SK-N-MC (cell line): Measurements from ENCODE around the gene HPS5.
"Not testable (repeated sequence)": the region's sequence is repeated elsewhere in the genome, so short reads cannot be mapped to it uniquely, and the experiment has no call there.

Source experiments
- DNase-seq: peaks from one replicate; pipeline ENCODE4 v3.0.0-alpha.2; 2011; ENCODE audit warnings: low read depth, low spot score
- H3K27ac ChIP-seq: fragments of 200-600 bp; sonication (generic); 2 replicates; pipeline ENCODE4 v1.5.1; 2016; ENCODE audit warnings: mixed run types
- H3K36me3 ChIP-seq: fragments of 200-600 bp; sonication (generic); 2 replicates; pipeline ENCODE4 v1.6.1; 2017; ENCODE audit warnings: antibody characterized with exemption, low read length, mixed read lengths; ENCODE audit not compliant: insufficient read depth
- H3K4me3 ChIP-seq: fragments of 200-600 bp; sonication (generic); 2 replicates; pipeline ENCODE4 v1.5.1; 2016
- H3K9ac ChIP-seq: fragments of 200-600 bp; sonication (generic); 2 replicates; pipeline ENCODE4 v1.8.0; 2017; ENCODE audit warnings: mixed run types, mixed read lengths; ENCODE audit not compliant: insufficient read length
- H3K9me3 ChIP-seq: fragments of 200-600 bp; sonication (generic); 2 replicates; pipeline ENCODE4 v1.6.1; 2017; ENCODE audit warnings: low read depth, mild to moderate bottlenecking, antibody characterized with exemption, low read length, moderate library complexity, mixed read lengths
- EZH2 ChIP-seq: fragments of 200-600 bp; sonication (generic); IDR thresholded peaks from one replicate; pipeline ENCODE4 v1.6.1; 2017; ENCODE audit warnings: antibody characterized with exemption
- FOXP2 ChIP-seq: optimal IDR thresholded peaks from 2 replicates; pipeline ENCODE3; 2011; ENCODE audit warnings: mild to moderate bottlenecking, moderate library complexity; ENCODE audit not compliant: insufficient read depth; ENCODE audit errors: extremely low read length, control extremely low read depth
- POLR2AphosphoS5 ChIP-seq: IDR thresholded peaks from 2 replicates; pipeline ENCODE4 v1.6.1; 2012; ENCODE audit warnings: mild to moderate bottlenecking, low read depth, low read length, borderline replicate concordance

The HPS5 gene

DNA sequence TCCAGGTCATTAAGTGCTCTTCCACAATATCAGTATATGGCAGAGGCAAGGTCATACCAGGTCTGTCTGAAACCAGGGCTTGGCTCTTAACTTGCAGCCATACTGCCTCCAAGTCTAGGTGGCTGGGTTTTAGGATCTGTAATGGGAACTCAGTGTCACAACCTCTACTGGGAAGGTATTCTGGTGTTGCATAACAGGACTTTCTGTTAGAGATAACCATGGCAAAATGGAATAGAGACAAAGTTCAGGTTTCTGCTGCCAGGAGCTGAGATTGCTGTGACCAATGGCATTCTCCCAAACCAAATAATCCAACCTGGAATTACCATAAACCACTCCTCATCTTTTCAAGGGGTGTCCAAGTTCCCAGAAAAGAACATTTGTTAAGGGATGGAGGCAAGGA lies 62.7 kb downstream of the HPS5 start:
- no peak overlapping the region for H3K9ac ChIP-seq
- TF ChIP-seq POLR2AphosphoS5 (no peak), FOXP2 (no peak), EZH2 (no peak)
- no peak overlapping the region for H3K27ac ChIP-seq
- H3K9me3 ChIP-seq = no peaks in the 10 kb centered on the region
- DNase-seq = no peak
- H3K4me3 ChIP-seq = no peak overlapping the region
- H3K36me3 ChIP-seq = no peaks in the 10 kb centered on the region

- TF ChIP-seq EZH2 (no peak), FOXP2 (no peak), POLR2AphosphoS5 (no peak)
- DNase-seq = no peak
- H3K9me3 ChIP-seq = no peaks in the 10 kb centered on the region
Observed at GRCh38 chr11:18254781-18255361, 67.1 kb downstream of the HPS5 start.

DNA sequence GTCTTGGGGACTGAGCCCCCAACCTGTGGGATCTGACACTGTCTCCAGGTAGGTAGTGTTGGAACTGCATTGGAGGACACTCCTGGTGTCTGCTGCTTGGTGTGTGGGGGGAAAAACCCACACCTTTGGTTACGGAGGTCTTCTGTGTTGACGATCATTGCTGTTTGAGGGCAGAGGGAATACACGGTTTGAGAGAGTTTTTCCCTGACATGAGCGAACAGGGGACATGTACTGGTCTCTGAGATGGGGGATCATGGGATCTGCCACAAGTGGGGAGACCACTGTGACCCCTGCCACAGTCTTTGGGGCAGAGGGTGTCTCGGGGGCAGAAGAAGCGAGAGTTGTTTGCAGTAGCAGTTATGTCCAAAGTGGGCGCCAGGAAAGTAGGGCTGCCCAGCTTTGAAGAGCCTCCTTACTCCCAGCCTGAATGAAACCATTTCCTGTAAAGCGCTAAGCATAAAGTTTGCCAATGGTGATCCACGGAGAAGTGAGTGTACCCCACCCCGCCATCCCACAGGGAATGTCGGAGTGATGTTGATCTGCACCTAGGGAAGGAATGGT lies 68.1 kb downstream of the HPS5 start:
- Histone ChIP-seq H3K27ac (no peak overlapping the region), H3K9ac (no peak overlapping the region), H3K36me3 (no peaks in the 10 kb centered on the region), H3K4me3 (no peak overlapping the region), H3K9me3 (no peaks in the 10 kb centered on the region)
- DNase-seq = no peak
- TF ChIP-seq POLR2AphosphoS5 (no peak), EZH2 (no peak), FOXP2 (no peak)

More at GRCh38 chr11:18254781-18255361, 67.1 kb downstream of the HPS5 start:
- Histone ChIP-seq H3K9ac (no peak overlapping the region), H3K27ac (no peak overlapping the region), H3K36me3 (no peaks in the 10 kb centered on the region), H3K4me3 (no peak overlapping the region)

- TF ChIP-seq FOXP2 = no peak
- no peak for TF ChIP-seq EZH2
- no peak for TF ChIP-seq POLR2AphosphoS5
- DNase-seq = no peak
- H3K9me3 ChIP-seq = no peaks in the 10 kb centered on the region
- H3K27ac ChIP-seq = no peak overlapping the region
- no peak overlapping the region for H3K4me3 ChIP-seq
- H3K36me3 ChIP-seq = no peaks in the 10 kb centered on the region
- no peak overlapping the region for H3K9ac ChIP-seq
Observed at GRCh38 chr11:18253233-18253632, 68.7 kb downstream of the HPS5 start.

GRCh38 chr11:18248561-18248960 lies 73.4 kb downstream of the HPS5 start, which contains the start of gene SAA2:
Gene SAA2 (minus strand): TSS chr11:18248668. CDS start chr11:18248011, 657 bp downstream.
- DNase-seq = no peak

DNA sequence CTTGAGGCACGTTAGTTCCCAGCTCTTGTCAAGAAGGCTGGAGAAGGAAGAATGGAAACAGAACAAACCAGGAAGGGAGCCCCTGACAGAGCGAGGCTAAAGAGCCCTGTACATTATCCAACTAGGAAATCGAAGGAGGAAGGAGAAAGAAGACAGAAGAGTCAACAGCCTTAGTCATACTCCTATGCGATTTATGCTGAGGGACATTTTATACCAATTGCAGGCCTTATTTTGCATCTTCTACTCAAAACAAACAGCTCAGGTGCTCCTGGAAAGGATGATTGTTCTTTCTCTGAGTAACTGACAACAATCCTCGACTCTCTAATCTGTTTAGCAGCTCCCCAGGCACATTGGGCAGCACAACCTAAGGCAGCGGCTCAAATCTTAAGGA lies 74.8 kb downstream of the HPS5 start:
- H3K4me3 ChIP-seq, H3K36me3 ChIP-seq, H3K9me3 ChIP-seq, H3K27ac ChIP-seq, H3K9ac ChIP-seq, DNase-seq: not testable (repeated sequence)

More at GRCh38 chr11:18248561-18248960, 73.4 kb downstream of the HPS5 start, which contains the start of gene SAA2:
- Histone ChIP-seq H3K4me3 (no peak within 1 kb of the TSS), H3K9me3 (no peaks in the 10 kb centered on the region), H3K36me3 (no peaks in the 10 kb centered on the region), H3K9ac (no peak within 1 kb of the TSS), H3K27ac (no peak within 1 kb of the TSS)
- no peak for TF ChIP-seq POLR2AphosphoS5
- TF ChIP-seq EZH2 = no peak
- TF ChIP-seq FOXP2 = no peak

GRCh38 chr11:18246379-18247190 lies 75.4 kb downstream of the HPS5 start:
- H3K27ac ChIP-seq, DNase-seq, H3K9me3 ChIP-seq, H3K4me3 ChIP-seq, H3K36me3 ChIP-seq, H3K9ac ChIP-seq: not testable (repeated sequence)

DNA sequence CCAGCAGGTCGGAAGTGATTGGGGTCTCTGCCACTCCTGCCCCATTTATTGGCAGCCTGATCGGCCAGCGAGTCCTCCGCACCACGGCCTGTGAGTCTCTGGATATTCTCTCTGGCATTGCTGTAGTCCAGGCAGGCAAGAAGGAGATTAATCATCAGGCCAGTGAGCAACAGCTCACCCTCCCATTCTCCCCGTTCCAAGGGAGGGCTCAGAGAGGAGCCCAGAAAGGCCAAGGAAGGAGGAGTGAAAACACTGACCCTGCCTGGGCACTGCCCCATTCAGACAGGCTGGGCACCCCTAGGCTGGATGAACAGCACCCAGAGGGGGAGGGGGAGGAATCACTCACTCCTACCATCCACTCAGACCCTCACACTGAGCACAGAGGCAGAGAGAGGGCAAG lies 76.5 kb downstream of the HPS5 start:
- Histone ChIP-seq H3K4me3 (no peak overlapping the region), H3K27ac (no peak overlapping the region), H3K36me3 (no peaks in the 10 kb centered on the region), H3K9ac (no peak overlapping the region), H3K9me3 (no peaks in the 10 kb centered on the region)
- no peak for DNase-seq
- TF ChIP-seq FOXP2 (no peak), POLR2AphosphoS5 (no peak), EZH2 (no peak)

DNA sequence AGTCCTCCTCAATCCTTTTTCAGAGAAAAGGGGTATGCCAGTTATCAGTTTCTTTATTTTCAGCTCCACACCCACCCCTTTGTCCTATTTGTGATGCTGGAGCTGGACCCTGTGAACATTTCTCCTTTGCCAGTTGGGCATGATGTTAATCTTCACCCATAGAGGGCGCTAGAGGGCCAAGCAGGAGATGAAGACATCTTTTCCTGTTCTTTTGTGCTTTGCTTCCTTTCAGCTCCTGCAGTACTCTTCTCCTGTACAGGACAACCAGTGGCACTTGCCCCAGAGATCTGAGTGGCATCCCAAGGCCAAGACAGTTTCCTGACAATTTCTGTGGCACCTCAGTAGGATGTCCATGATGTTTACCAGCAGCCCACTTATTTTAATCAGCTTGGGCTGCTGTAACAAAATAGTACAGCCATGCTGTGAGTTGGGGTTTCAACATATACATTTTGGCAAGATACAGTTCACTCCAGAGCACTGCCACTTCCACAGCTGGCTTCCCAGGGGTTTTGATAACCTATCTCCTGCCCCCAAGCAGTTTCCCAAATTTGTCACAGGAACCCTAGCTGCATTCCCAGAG lies 78.1 kb downstream of the HPS5 start:
- no peaks in the 10 kb centered on the region for H3K9me3 ChIP-seq
- H3K27ac ChIP-seq = no peak overlapping the region
- DNase-seq = peak; percentile 68
- TF ChIP-seq EZH2 (no peak), FOXP2 (no peak), POLR2AphosphoS5 (no peak)
- H3K9ac ChIP-seq = no peak overlapping the region
- no peak overlapping the region for H3K4me3 ChIP-seq
- no peaks in the 10 kb centered on the region for H3K36me3 ChIP-seq
